Vagina (tissue), 2 donors: ENCODE measurements around the gene BAG5. TPM values are rescaled to one million over a fixed set of nuclear protein-coding genes. Genes with fewer than 3 reads are reported as not detected.

Experiments
- DNase-seq, 2 donors: peaks; one replicate each; pipeline ENCODE4 v3.0.0-alpha.2; 2017; ENCODE audit errors: extremely low spot score in 2 of 2
- H3K27ac ChIP-seq: fragments of 200-600 bp; sonication (generic); one replicate; pipeline ENCODE4 v1.5.1; 2019
- H3K27me3 ChIP-seq: fragments of 200-600 bp; sonication (generic); one replicate; pipeline ENCODE4 v1.5.1; 2019
- H3K36me3 ChIP-seq, 2 donors: fragments of 200-600 bp; sonication (generic); one replicate each; pipeline ENCODE4 v1.5.1; 2017 to 2019
- H3K4me1 ChIP-seq: fragments of 200-600 bp; sonication (generic); one replicate; pipeline ENCODE4 v1.5.1; 2019
- H3K4me3 ChIP-seq, 2 donors: fragments of 200-600 bp; sonication (generic); 1 replicate in 1 of 2; 2 replicates in 1 of 2; pipeline ENCODE4 v1.5.1; 2016 to 2019
- H3K9me3 ChIP-seq: fragments of 200-600 bp; sonication (generic); one replicate; pipeline ENCODE4 v1.5.1; 2019
- CTCF ChIP-seq, 3 experiments: fragments of 450-650 bp in 2 of 3; fragments of 200-600 bp in 1 of 3; sonication (generic) in 1 of 3; IDR thresholded peaks; one replicate each; pipeline ENCODE4 v1.5.1; 2017 to 2019; ENCODE audit warnings: antibody characterized with exemption in 3 of 3, mild to moderate bottlenecking in 2 of 3, moderate library complexity in 2 of 3
- POLR2A ChIP-seq, 2 donors: fragments of 450-650 bp; IDR thresholded peaks; one replicate each; pipeline ENCODE4 v1.6.1; 2017; ENCODE audit warnings: antibody characterized with exemption in 2 of 2, mild to moderate bottlenecking in 2 of 2, moderate library complexity in 2 of 2
- POLR2AphosphoS5 ChIP-seq, 2 donors: sonication (generic); formaldehyde crosslinking; IDR thresholded peaks; one replicate each; pipeline ENCODE4 v1.9.0; 2017; ENCODE audit warnings: antibody characterized with exemption in 2 of 2, mild to moderate bottlenecking in 2 of 2, low read depth in 1 of 2; ENCODE audit not compliant: insufficient read depth in 1 of 2
- intact Hi-C: fragments of 100-400 bp; cut with DNase I; formaldehyde crosslinking; loops from one replicate; pipeline ENCODE4 v1.15.1; 2023
- total RNA-seq: library from RNA; depleted of rRNA; stranded (reverse); fragments of >200 nt; gene quantifications from one replicate; pipeline ENCODE4 v1.2.3, GENCODE V29; 2016

Gene BAG5
- total RNA-seq, 1 donor from 2014 or later: 21.6 TPM

- H3K9me3 ChIP-seq: no peaks in the 10 kb centered on the region
- no peak for DNase-seq
- no peak overlapping the region for H3K27ac ChIP-seq
- intact Hi-C loops: no loop called here
- H3K27me3 ChIP-seq: no peaks in the 10 kb centered on the region
- H3K4me1 ChIP-seq: peaks cover 20% of the 10 kb centered on the region
- TF ChIP-seq POLR2A (IDR thresholded peaks at IDR 0.05) (no peak), POLR2AphosphoS5 (IDR thresholded peaks at IDR 0.05; ENCODE audit: insufficient read depth in 1 of 2, low read depth in 1 of 2) (no peak), CTCF (IDR thresholded peaks at IDR 0.05) (no peak)
- H3K36me3 ChIP-seq: no peaks in the 10 kb centered on the region
- H3K4me3 ChIP-seq: no peak overlapping the region
Measured at GRCh38 chr14:103604620-103605019, 42.2 kb upstream of the BAG5 start.

- Histone ChIP-seq H3K9me3 (no peaks in the 10 kb centered on the region), H3K36me3 (no peaks in the 10 kb centered on the region), H3K27me3 (no peaks in the 10 kb centered on the region), H3K27ac (no peak overlapping the region), H3K4me3 (no peak overlapping the region), H3K4me1 (no peaks in the 10 kb centered on the region)
- intact Hi-C loops: no loop called here
- TF ChIP-seq POLR2AphosphoS5 (IDR thresholded peaks at IDR 0.05; ENCODE audit: insufficient read depth in 1 of 2, low read depth in 1 of 2): no peak
- no peak for TF ChIP-seq CTCF (IDR thresholded peaks at IDR 0.05)
- TF ChIP-seq POLR2A (IDR thresholded peaks at IDR 0.05): no peak
- no peak for DNase-seq
Measured at GRCh38 chr14:103600503-103600902, 38.0 kb upstream of the BAG5 start.

- Histone ChIP-seq H3K9me3 (no peaks in the 10 kb centered on the region), H3K4me3 (no peak overlapping the region), H3K27me3 (no peaks in the 10 kb centered on the region), H3K36me3 (no peaks in the 10 kb centered on the region), H3K27ac (no peak overlapping the region), H3K4me1 (no peaks in the 10 kb centered on the region)
- intact Hi-C loops: no loop called here
- DNase-seq: no peak
- TF ChIP-seq POLR2AphosphoS5 (IDR thresholded peaks at IDR 0.05; ENCODE audit: insufficient read depth in 1 of 2, low read depth in 1 of 2) (no peak), POLR2A (IDR thresholded peaks at IDR 0.05) (no peak), CTCF (IDR thresholded peaks at IDR 0.05) (no peak)
Measured at GRCh38 chr14:103597623-103598377, 35.3 kb upstream of the BAG5 start.

GRCh38 chr14:103594265-103594664 is 31.8 kb upstream of the BAG5 start:
- H3K27ac ChIP-seq: no peak overlapping the region
- intact Hi-C loops: no loop called here
- H3K4me1 ChIP-seq: no peaks in the 10 kb centered on the region
- no peak overlapping the region for H3K4me3 ChIP-seq
- no peaks in the 10 kb centered on the region for H3K9me3 ChIP-seq
- TF ChIP-seq POLR2AphosphoS5 (IDR thresholded peaks at IDR 0.05; ENCODE audit: insufficient read depth in 1 of 2, low read depth in 1 of 2): no peak
- no peak for TF ChIP-seq CTCF (IDR thresholded peaks at IDR 0.05)
- TF ChIP-seq POLR2A (IDR thresholded peaks at IDR 0.05): no peak
- DNase-seq: no peak
- H3K36me3 ChIP-seq: no peaks in the 10 kb centered on the region
- no peaks in the 10 kb centered on the region for H3K27me3 ChIP-seq

- Histone ChIP-seq H3K4me3 (no peak overlapping the region), H3K9me3 (no peaks in the 10 kb centered on the region), H3K4me1 (no peaks in the 10 kb centered on the region), H3K36me3 (no peaks in the 10 kb centered on the region), H3K27ac (no peak overlapping the region), H3K27me3 (no peaks in the 10 kb centered on the region)
- no peak for TF ChIP-seq CTCF (IDR thresholded peaks at IDR 0.05)
- TF ChIP-seq POLR2A (IDR thresholded peaks at IDR 0.05): no peak
- no peak for TF ChIP-seq POLR2AphosphoS5 (IDR thresholded peaks at IDR 0.05; ENCODE audit: insufficient read depth in 1 of 2, low read depth in 1 of 2)
- DNase-seq: no peak
- intact Hi-C loops: no loop called here
Measured at GRCh38 chr14:103593577-103593976, 31.1 kb upstream of the BAG5 start.
